Astrocyte of the spinal cord (primary cell): Measurements from ENCODE around the gene USP51.
"Not testable (repeated sequence)": the region's sequence is repeated elsewhere in the genome, so short reads cannot be mapped to it uniquely, and the experiment has no call there.

Source experiments
- DNase-seq: peaks from one replicate; pipeline ENCODE4 v3.0.0; 2011; ENCODE audit warnings: low read depth, low spot score
- H3K4me3 ChIP-seq: 2 replicates; pipeline ENCODE4 v1.5.1; 2011; ENCODE audit warnings: low read depth, mild to moderate bottlenecking, low read length, moderate library complexity
- CTCF ChIP-seq: IDR thresholded peaks from 2 replicates; pipeline ENCODE4 v1.5.1; 2012; ENCODE audit warnings: low read depth, mild to moderate bottlenecking, low read length, inconsistent platforms
- in situ Hi-C: cut with HindIII; loops from 2 replicates; pipeline ENCODE4 v1.10.0; 2017; ENCODE audit warnings: low sequenced_read_pairs

The USP51 gene

DNA sequence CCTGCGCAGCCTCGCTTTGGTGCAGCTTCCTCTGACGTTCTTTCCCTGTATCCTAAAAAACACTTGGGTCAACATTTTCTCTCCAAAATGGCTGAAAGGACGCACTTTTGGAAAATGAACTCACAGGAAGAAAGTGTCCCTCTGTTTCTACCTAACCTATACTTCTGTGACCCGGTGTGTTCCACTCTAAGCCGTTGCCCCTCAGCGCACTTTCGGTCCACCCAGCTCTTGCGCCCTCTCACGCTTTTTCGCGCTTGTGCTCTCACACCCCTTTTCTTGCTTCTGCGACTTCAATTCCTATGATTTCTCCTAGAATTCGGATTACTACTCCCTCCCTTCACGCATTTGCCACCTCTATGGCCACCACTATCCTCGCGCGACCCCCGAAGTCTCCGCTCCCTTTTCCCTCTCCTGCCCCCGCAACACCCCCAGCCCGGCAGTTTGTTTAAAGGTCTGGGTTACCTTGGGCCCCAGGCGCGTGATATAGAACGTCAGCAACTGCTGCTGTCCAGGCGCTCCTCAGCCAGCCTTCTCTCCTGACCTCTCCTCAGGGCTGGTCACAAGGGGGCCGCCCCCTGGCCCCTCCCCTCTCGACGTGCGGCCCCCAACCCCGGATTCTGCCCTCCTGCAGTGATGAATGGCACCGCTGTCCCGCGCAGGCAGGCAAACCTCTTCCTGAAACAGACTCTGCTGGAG lies at the start of gene USP51:
Gene USP51 (minus strand): TSS at position 535 of the 696 bp plus-strand sequence. CDS start 909 bp downstream, outside the sequence.
- H3K4me3 ChIP-seq = peak within 1 kb of the TSS; percentile 56
- TF ChIP-seq CTCF = no peak
- in situ Hi-C loops = no loop called here
- DNase-seq = peak; percentile 18

- DNase-seq = no peak
These were observed 34.8 kb upstream of the USP51 start for GRCh38 chrX:55524487-55524886.

DNA sequence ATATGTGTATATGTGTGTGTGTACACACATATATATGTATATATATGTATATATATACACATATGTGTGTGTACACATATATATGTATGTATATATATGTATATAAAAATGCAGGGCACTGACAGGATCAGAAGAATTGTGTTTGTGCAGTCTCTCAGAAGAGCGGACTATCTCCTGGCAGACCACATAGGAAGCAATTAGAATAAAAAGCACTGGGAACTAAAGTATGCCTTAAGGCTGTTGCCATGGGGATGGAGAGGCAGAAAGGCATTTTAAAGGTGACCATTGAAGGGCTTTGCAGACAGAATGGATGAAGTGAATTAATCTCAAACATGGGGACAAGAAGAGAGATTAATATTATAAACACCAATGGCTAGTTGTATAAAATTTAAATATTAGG lies 33.7 kb upstream of the USP51 start:
- no peak for DNase-seq
- no peak for TF ChIP-seq CTCF
- H3K4me3 ChIP-seq = no peak overlapping the region
- in situ Hi-C loops = no loop called here

More at GRCh38 chrX:55524487-55524886, 34.8 kb upstream of the USP51 start:
- no peak overlapping the region for H3K4me3 ChIP-seq
- TF ChIP-seq CTCF = no peak
- in situ Hi-C loops = no loop called here

DNA sequence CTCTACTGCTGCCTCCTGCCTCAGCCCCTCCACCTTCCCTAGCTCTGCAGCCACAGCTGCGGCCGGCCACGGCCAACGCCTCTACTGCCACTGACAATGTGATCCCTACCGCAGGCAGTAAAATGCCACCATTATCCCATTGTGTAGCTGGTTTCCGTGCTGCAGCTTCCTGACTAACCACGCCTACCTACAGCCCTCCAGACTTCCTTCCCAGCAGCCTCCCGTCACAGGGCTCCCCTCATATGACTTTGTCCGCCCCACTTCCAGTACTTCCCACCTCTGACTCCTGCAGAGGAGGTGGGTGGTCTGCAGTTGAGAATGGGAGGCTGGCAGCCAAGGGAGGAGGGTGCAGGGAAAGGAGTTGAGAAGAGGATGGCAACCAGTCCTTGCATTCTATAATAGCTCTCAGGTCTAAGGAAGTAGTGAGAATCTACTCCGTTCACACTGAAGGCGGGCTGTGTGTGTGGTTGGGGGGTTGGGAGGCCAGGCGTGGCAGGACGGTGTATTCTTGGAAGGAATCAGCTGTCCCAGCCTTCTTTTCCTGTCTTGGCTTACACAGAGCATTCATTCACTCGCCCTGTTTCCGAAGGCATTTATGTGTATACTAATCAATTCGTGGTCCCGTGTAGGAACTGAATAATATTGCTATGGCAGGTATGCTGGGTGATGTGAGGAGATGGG lies 33.1 kb upstream of the USP51 start:
- no peak overlapping the region for H3K4me3 ChIP-seq
- no peak for TF ChIP-seq CTCF
- no peak for DNase-seq
- in situ Hi-C loops = no loop called here

GRCh38 chrX:55521687-55522086 lies 32.0 kb upstream of the USP51 start:
- H3K4me3 ChIP-seq = no peak overlapping the region
- DNase-seq = no peak
- in situ Hi-C loops = no loop called here
- TF ChIP-seq CTCF = no peak

GRCh38 chrX:55516794-55517481 lies 27.3 kb upstream of the USP51 start:
- H3K4me3 ChIP-seq, in situ Hi-C loops, DNase-seq: not testable (repeated sequence)

GRCh38 chrX:55513045-55513737 lies 23.5 kb upstream of the USP51 start:
- in situ Hi-C loops, DNase-seq, H3K4me3 ChIP-seq: not testable (repeated sequence)

GRCh38 chrX:55508410-55509152 lies 18.9 kb upstream of the USP51 start:
- DNase-seq, H3K4me3 ChIP-seq, in situ Hi-C loops: not testable (repeated sequence)

DNA sequence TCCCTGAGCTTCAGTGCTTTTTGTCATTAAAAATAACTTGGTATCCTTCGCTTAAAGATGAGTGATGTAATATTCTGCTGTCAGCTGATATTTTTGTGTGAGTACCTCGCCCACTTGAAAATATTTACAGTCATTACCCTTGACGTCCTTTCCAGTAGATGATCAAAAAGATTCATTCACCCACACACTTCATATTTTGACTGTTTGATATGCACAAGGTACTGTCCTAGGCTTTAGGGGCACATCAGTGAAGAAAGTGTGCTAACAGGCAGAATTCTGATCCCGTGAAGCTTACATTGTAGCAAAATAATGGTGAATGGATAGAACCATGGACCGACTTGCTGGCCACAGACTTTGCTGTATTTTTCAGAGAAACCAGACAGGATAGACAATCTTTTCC lies 18.1 kb upstream of the USP51 start:
- in situ Hi-C loops = not testable (repeated sequence)

DNA sequence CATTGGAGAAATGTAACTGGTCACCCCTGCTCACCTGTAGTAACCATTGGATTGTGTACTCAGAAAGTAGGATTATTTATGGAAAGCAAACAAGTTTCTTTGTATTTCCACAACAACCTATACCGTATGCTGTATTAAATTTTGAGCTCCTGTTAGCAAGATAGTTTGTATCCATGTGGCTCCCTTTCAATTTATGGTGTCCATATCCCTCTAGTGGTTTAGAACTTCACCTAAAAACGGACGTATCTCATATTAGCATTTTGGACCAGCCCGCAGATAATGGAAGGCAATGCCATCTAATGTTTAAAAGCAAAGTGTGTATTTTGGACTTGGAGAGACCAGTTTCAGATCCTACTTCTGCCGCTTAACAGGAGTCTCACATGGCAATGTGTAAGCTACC lies 17.4 kb upstream of the USP51 start:
- DNase-seq, in situ Hi-C loops, H3K4me3 ChIP-seq: not testable (repeated sequence)

More for the DNA sequence above, 18.1 kb upstream of the USP51 start:
- DNase-seq, H3K4me3 ChIP-seq: not testable (repeated sequence)
